22Rv1 (cell line): ENCODE data around the gene OR13C5.
"Not testable (repeated sequence)": the region's sequence is repeated elsewhere in the genome, so short reads cannot be mapped to it uniquely, and the experiment has no call there.

Experiments used
- H3K27ac ChIP-seq: fragments of 450-650 bp; 2 replicates; pipeline ENCODE4 v1.5.1; 2017
- CTCF ChIP-seq: fragments of 450-650 bp; IDR thresholded peaks from 2 replicates; pipeline ENCODE4 v1.5.1; 2017; ENCODE audit warnings: mild to moderate bottlenecking
- ZFX ChIP-seq: fragments of 450-650 bp; IDR thresholded peaks from 2 replicates; pipeline ENCODE4 v1.6.1; 2017; ENCODE audit warnings: antibody characterized with exemption, borderline replicate concordance

Gene OR13C5

GRCh38 chr9:104599313-104599712 lies at the start of gene OR13C5:
TSS of gene OR13C5 (minus strand) at chr9:104599413. CDS start at chr9:104599413, 0 bp downstream.
- H3K27ac ChIP-seq: not testable (repeated sequence)

GRCh38 chr9:104635456-104635855 lies 36.2 kb upstream of the OR13C5 start:
- no peak overlapping the region for H3K27ac ChIP-seq
- no peak for TF ChIP-seq CTCF
- no peak for TF ChIP-seq ZFX

- TF ChIP-seq ZFX: no peak
- TF ChIP-seq CTCF: no peak
- H3K27ac ChIP-seq: no peak overlapping the region
These were observed 34.8 kb upstream of the OR13C5 start for GRCh38 chr9:104633976-104634520.

- H3K27ac ChIP-seq: not testable (repeated sequence)
These were observed 26.8 kb upstream of the OR13C5 start for GRCh38 chr9:104625964-104626363.

GRCh38 chr9:104618104-104618503 lies 18.9 kb upstream of the OR13C5 start, which contains the start of gene OR13C9:
TSS of gene OR13C9 (minus strand) at chr9:104618204. CDS start at chr9:104618204, 0 bp downstream.
- H3K27ac ChIP-seq: no peak within 1 kb of the TSS
- no peak for TF ChIP-seq CTCF
- TF ChIP-seq ZFX: no peak

GRCh38 chr9:104617418-104617817 lies 18.2 kb upstream of the OR13C5 start:
- no peak overlapping the region for H3K27ac ChIP-seq
- TF ChIP-seq CTCF (no peak), ZFX (no peak)

GRCh38 chr9:104611213-104611612 lies 12.0 kb upstream of the OR13C5 start:
- no peak overlapping the region for H3K27ac ChIP-seq
- TF ChIP-seq ZFX: no peak
- TF ChIP-seq CTCF: no peak

- TF ChIP-seq ZFX: no peak
- peak; percentile 54 for TF ChIP-seq CTCF
- no peak overlapping the region for H3K27ac ChIP-seq
These were observed 9.1 kb upstream of the OR13C5 start for GRCh38 chr9:104608336-104608735.
